CD4-positive, alpha-beta T cell treated with Interferon gamma for 1 hour (primary cell): ENCODE results near the gene RNF166.

Experiments used
- DNase-seq: peaks from one replicate; pipeline ENCODE4 v3.0.0-alpha.2; 2020

Gene RNF166

DNA sequence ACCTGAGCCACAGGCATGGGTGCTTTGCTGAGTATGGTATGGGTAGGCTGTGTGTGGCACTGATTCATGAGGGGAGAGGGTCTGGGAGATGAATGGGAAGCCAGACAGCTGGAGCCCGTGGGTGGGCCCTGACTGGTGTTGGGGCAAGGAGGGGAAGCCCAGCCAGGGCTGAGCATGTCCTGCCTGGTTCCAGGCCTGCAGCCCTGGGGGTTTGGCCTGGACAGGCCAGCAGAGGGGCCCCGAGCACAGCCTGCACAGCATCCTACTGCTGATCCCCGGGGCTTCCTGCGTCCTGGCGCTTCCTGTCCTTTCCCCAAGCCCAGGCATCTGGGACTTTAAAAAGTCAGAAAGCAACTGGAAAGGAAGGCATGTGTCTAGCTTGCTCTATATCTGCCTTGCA, 38.7 kb downstream of the RNF166 start:
- no peak for DNase-seq

DNA sequence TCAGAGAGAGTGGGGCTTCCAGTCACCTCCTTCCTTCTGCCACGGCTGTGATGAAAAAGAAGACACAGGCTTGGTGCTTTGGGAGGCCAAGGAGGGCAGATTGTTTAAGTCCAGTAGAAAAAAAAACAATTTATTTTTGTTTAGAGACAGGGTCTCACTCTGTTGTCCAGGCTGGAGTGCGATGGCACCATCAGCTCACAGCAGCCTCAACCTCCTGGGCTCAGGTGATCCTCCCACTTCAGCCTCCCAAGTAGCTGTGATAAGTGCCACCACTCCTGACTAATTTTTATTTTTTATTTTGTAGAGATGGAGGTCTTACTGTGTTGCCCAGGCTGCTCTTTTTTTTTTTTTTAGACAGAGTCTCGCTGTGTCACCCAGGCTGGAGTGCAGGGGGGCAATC, 40.6 kb downstream of the RNF166 start:
- DNase-seq, result no peak

DNA sequence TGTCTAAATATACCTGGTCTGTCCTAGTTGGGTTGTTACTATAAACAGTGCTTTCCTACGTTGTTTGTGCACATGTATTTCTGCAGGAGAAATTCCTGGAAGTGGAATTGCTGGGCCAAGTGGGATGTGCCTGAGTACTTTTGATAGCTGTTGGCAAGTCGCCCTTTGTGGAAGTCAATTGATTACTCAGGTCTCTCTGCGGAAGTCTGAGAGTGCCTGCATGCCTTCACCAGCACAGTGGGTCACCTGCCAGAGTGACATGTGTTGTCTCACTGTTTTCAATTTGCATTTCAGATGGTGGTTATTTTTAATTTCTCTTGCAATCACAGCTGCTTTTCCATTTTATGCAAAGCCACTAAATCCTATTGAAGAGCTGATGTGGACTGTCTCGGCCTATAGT, 41.1 kb downstream of the RNF166 start:
- no peak for DNase-seq

DNA sequence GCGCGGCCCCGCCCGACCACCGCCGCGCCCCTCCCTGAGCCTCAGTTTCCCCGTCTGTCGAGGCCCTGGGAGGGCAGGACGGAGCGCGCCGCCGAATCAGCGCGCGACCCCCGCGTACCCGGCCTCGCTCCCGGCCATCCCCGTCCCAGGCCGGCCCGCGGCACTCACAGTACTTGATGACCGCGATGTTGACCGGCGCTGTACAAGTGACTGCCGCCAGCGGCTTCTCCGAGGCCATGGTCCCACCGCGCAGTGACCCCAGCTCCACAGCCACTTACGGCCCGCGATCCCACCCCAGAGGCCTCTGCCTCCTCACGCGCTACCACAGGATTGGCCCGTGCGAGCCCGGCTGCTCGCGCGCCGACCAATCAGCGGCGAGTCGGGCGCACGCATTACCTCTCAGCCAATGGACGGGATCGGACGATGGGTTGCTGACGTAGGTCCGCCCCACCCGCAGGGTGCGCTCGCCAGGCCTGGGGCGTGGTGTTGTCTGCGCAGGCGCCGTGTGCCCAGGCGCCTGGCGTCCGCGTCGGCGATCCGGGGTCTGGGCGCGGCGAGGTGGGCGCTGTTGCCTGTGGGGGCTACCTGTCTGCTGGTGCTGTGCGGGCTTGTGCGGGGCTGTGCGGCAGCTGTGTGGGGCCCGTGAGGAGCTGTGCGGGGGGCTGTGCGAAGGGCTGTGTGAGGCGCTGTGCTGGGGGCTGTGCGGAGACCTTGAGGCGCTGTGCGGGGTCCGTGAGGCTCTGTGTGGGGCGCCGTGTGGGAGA, 43.2 kb downstream of the RNF166 start, which contains the start of gene MVD:
Gene MVD (minus strand): TSS at position 249 of the 764 bp plus-strand sequence. CDS start 11 bp downstream, at position 238.
- DNase-seq, result peak; percentile 97

DNA sequence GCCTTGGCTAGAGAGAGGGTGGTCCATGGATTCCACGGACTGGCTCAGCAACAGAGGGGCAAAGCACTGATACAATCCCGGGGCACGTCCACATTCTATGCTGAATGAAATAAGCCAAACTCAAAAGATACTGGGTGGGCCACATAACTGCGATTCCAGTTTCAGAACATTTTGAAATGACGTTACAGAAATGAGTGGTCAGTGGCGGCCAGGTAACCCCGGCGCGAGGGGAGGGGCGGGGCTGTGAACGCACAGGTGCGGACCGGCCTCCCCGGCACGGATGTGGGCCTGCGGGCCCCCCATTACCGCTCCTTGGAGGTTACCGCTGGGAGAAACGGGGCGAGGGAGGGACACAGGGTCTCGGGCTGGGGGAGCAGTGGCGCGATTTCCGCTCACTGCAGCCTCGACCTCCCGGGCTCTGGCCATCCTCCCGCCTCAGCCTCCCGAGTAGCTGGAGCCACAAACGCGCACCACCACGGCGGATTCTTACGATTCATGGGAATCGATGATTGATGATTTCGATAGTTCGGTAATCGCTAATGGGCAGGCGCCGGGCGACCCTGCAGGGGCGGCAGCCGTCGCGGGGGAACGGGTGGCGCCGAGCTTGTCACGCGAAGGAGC, 43.9 kb downstream of the RNF166 start:
- no peak for DNase-seq

DNA sequence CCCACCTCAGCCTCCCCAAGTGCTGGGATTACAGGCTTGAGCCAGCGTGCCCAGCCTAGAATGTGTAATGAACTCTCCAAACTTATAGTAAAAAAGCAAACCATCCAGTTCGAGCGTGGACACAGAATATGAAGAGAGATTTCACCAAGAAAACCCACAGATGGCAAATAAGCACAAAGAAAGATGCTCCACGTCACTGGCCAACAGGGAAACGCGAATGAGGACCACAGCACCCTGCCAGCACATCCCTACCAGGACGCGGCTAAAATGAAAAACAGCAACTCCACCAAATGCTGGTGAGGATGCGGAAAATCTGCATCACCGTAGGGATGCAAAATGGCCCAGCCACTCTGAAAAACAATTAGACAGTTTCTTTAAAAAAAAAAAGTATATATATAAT, 44.7 kb downstream of the RNF166 start:
- DNase-seq, result no peak

DNA sequence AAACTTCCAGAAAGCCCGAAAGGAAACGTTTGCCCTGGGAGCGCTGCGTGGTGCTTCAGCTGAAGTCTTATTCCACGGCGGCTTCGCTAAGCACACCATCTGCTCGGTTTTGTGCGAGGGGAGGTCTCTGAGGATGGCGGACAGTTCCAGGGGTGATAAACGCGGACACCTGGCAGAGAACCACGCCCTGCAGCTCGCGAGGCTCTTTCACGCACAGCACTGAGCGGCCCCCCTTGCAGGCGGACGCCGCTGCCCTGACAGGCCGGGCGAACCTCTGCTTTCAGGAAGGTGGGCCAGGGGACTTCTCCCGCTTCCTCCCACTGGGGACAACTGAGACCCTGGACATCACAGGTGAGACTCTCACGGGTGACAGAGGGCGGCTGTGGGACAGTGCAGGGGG, 47.0 kb downstream of the RNF166 start:
- DNase-seq, result no peak

DNA sequence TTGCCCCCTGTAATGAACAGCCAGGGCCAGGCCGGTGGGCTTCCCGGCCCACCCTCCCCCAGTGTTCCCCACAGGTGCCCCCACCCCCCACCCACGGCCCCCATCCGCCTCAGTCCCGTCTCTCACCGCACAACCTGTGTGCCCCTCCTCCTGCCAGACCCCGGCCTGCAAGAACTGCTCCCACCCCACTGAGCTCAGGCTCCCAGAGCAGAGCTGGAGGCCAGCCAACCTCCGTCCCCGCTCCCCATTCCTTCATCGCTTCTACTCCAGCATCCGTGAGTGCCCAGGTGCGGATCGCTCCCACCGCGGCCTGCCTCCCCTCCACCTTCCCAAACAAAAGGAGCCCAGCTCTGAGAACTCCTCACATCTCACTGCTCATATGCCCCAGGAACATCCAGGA, 47.5 kb downstream of the RNF166 start:
- DNase-seq, result no peak

DNA sequence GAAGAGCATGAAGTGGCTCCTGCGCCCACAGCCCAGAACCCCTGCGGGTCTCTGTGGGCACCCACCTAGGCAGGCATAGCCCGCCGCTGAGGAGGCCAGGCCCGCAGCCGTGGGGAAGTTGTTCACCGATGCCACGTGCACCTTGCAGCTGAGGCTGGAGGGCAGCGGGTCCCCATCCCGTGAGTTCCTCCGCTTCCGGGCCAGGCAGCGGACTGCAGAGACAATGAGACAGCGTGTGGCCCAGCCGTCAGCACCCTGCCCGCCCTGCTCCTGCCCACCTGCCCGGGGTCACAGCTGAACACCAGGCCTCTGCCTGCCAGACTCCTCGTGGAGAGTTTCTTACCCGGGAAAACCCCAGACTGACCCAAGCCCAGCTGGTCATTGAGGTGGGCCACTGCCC, 48.8 kb downstream of the RNF166 start:
- DNase-seq, result no peak

DNA sequence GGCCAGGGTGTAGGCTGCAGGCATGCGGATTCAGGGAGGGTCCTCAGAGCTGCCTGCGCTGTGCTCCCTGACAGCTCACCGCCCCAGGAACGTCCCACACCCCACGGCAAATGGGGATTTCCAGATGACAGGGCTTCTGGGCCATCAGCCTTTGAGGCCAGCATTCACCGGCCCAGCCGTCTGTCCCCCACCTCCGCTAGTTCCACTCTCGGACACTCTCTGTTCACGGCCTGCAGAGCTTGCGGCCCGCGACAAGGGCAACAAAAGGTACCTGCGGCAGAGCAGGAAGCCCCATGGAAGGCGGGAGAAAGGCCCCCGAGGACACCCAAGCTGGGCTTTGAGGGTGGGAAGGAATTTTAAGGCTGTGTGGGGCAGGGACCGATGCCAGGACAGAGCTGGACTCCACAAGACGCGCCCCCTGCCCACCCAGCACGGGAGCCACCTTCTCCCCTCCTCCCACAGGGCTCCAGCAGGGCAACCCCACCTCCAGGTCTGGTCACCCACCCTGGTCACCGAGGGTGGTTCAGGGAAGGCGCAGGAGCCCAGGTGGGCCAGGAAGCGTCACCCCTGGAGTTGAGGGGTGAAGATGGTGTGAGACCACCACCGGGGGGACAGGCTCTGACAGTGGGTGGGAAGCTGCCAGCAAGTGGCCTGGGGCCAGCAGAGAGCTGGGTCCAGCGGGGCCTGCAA, 49.8 kb downstream of the RNF166 start:
- no peak for DNase-seq

DNA sequence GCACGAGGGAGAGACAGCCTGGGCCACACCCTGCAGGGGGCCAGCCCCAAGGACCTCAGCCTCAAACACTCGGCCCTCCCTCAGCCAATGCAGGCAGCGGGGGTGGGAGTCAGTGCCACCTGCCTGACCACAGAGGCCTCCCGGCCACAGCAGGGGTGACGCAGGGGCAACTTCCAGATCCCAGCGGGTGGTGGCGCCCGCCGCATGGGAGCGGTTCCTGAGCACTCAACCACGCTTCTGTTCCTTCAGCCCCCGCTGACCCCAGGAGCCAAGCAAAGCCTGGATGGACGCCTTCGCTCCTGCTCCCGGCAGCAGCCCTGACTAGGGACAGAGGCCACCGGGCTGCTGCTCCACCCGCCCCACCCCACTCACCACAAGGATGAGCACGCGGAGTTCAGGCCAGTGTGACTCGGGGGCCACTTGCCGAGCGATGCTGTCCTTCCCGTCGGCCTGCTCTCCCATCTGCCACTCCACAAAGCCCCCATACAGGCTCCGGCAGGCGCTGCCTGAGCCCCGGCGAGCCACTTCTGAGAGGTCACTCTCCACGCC, 50.4 kb downstream of the RNF166 start:
- DNase-seq, result no peak

DNA sequence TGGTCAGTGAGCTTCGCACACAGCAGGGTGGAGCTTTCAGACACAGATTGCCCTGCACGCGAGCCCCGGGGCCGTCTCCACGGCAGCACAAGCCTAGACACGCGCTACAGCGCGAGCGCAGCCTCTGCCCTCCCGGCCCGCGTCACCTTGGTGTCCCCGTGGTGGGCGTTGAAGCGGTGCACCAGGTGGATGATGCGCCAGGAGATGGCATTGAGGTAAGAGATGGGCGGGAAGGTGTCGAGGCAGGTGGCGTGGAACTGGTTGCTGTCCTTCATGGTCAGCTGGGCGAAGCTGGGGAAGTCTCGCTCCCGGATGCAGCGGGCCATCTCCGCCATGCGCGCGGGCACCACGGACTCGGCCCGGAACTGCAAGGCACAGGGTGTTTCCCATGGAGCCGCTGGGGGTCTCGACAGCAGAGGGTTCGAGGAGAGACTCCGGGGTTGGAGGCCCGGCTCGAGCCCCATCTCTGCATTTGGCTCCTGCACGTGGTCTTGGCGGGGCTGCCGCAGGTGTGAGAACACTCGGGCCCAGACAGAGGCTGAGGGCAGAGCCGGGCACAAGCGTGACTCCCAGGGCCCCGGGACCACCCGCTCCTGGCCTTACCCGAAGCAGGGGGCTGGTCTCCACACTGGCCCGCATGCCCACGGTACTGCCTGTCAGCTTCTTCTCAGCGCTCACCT, 51.0 kb downstream of the RNF166 start:
- no peak for DNase-seq

DNA sequence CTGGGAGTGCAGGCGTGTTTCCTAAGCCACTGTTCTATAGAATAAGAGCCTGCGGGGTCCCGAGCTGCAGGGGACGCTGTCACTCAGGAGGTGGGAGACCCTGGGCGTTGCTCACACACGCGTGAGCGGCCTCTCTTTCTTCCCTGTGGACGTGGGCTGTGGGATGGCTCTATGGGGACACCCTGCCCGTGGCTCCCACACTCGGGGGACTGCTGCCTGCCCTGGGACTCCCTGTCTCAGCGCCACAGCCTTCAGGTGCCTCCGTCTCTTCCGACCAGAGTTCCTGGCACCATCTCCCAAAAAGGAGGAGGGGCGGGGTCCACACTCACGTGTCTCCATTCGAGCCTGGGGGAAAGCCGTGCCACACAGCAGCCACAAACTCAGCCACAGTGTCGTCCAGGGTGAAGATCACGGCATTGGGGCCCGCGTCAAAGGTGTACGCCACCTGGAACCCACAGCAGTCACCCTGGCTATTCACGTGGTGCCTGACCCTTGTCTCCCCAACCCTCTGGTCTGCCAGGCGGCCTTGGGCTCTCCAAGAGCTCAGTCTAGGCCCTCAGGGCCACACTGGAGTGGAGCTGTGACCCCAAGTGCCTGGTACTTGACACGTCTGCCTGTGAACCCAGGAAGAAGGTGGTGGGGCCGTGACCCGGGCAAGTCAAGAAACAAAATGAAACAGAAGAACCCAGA, 51.7 kb downstream of the RNF166 start:
- no peak for DNase-seq

DNA sequence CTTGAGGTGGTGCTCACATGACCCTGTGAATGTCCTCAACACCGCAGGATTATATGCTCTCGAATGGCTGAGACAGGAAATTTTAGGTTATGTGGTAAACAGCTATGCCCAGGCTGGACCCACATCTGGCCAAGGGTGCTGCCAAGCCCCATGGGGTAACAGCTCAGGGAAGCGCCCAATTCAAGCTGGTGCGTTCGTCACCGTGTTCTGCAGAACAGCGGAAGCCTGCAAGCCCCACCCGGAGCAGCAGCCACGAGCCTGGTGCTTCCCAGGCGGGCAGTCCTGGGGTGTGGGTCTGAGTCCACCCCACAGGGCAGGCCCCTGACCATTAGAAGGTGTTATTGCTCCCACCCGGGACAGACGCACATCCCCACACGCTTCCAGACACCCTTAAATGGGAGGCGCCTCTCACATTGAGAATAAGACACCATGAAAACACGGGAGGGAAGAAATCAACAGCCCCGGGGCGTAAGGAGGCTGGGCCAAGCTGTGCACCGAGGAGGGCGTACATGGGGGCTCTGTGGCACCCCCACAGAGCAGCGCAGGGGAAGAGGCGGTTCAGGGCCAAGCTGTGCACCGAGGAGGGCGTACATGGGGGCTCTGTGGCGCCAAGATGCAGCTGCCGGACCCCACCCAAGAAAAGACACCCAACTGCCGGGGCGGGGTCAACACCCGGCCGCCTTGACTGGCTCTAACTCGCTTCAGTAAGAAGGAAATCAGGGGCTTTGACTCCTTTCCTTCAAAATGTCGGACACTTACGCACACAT, 52.4 kb downstream of the RNF166 start:
- peak; percentile 26 for DNase-seq

DNA sequence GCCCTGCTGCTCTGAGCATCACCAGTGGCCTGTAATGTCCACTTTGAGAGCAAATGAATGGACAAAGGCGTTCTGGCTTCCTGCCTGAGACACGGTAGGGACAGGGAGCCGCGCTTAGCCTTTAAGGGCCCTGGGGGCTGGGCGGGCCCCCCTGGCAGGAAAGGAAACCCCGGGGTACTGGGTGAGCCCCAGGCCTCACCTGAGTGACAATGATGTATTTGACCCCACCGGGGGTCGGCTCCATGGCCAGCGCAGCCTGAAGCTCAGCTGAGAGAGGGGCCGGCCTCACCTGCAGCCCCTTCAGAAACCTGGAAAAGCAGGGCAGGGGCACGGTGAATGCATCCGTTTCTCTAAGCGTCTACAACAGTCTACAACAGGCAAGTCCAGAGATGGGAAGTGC, 53.1 kb downstream of the RNF166 start:
- DNase-seq, result no peak

DNA sequence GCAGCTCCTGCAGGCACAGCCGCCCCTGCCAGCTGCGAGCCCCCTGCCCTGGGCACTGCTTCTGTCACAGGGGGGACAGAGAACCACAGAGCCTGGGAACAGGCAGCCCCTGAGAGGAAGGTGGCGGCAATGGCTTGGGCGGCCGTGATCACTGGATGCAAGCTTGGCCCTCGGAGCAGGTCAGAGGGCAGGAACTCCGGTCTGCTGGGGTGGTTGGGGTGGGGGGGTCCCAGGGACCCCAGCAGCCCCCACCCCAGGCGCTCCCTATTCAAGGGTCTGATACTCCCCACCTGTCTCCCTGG, 53.5 kb downstream of the RNF166 start:
- DNase-seq, result no peak

DNA sequence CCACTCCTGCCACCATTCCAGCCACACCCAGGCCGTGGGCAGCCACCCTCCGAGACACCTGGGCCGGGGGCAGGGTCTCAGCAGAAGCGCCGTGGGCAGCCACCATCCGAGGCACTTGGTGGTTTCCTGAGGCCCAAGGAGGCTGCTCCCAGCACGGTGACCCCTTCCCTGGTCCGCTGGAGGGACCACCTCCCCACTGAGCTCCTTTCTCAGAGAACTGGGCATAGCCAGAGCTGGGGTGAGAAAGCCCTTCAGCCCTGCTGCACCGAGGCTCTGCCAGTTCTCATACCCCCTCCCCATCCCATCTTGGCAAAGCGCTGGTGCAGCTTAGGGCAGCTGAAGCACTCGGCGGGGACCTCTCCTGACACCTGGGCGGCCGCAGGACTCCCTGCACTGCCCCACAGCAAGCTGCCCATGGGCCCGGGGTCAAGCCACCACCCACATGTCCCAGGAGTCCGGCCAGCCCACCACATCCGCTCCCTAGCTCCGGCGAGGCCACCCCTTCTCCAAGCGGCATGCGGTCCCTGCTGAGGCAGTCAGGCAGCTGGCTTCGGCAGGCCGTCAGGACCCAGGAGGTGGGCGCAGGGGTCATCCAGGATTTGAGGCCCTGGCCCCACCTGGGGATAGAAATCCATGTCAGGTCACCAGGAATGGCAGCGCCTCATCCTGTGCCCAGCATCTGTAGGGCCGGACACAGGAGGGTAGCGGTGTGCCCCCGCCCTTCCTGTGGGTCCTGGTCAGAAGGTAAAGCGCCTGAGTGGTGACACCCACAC, 54.0 kb downstream of the RNF166 start:
- no peak for DNase-seq

DNA sequence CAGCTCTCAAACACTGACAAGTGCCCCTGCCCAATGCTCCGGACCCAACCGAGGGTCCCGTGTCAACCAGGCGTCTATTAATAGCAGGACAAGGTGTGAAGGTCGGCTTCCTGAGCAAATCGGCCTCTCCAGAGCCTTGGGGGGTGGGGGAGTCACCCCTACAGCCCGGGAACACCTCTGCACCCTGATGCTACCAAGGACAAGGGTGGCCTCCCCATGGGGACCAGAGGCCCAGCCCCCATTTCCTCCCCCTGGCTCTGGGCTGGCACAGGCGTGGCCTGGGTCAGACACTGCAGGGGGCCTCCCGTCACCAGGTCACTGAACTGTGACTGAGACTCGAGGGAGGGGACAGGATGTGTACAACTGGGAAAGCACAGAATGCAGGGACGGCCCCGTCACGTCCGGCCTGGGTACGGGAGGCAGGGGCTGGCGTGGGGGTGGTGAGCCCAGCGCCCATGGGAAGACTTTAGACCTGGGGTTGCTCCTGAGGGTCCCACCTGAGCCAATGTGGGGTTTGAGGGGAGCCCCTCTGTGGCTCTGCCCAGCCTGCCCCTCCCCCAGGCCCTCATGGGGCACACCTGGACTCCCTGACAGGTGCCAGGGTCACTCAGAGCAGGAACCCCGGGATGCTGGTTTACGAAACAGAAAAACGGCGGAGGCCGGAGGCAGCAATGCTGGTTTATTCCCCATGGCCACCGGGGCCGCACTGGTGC, 54.8 kb downstream of the RNF166 start:
- DNase-seq, result peak; percentile 86

DNA sequence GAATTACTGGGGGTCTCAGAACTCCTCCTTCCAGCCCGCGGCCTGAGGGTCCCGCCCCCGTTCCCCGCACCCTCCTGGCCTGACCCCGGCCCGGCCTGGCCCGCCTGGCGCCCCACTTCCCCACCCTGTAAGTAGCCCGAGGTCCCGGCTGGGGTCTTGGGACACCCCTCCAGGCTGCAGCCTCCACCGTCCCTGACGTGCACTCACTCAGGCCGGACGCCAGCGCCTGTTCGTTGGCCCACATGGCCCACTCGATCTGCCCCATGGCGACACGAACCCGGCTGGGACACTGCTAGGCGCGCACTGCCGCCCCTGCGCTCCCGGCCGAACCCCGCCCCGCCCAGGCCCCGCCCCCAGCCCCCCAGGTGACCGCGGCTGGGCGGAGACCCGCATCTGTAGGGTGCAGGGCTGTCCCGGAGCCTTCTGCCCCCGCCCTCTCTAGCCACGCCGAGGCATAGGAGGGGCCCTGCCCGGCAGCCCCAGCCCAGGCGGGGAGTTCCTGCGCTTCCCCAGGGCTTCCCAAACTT, 55.4 kb downstream of the RNF166 start, which contains the start of gene CYBA:
Gene CYBA (minus strand): TSS at position 305 of the 527 bp plus-strand sequence. CDS start 40 bp downstream, at position 265.
- peak; percentile 89 for DNase-seq
